ENCODE data around the gene PUDP.
"Not testable (repeated sequence)": the region's sequence is repeated elsewhere in the genome, so short reads cannot be mapped to it uniquely, and the experiment has no call there.

The PUDP gene

GRCh38 chrX:7147978-7148854 is at the start of gene PUDP:
Gene PUDP, minus strand, starts transcription at chrX:7148153. Its CDS starts 40 bp downstream, at chrX:7148113.
- intact Hi-C loops (cut with DNase I): no loop called here
- DNase-seq: peak; percentile 46 to 94 (median 90)

GRCh38 chrX:7194606-7195005 is 46.7 kb upstream of the PUDP start:
- DNase-seq: no peak

GRCh38 chrX:7192871-7193270 is 44.9 kb upstream of the PUDP start:
- intact Hi-C loops (cut with DNase I): no loop called here
- DNase-seq: no peak

More at GRCh38 chrX:7194606-7195005, 46.7 kb upstream of the PUDP start:
- intact Hi-C loops (cut with DNase I): no loop called here

- DNase-seq: no peak
- intact Hi-C loops (cut with DNase I): no loop called here
These were observed 43.7 kb upstream of the PUDP start for GRCh38 chrX:7191681-7192110.

GRCh38 chrX:7190157-7190556 is 42.2 kb upstream of the PUDP start:
- DNase-seq: no peak
- intact Hi-C loops (cut with DNase I): no loop called here

- intact Hi-C loops (cut with DNase I): no loop called here
- no peak for DNase-seq
These were observed 40.7 kb upstream of the PUDP start for GRCh38 chrX:7188672-7189071.

- intact Hi-C loops (cut with DNase I): no loop called here
- DNase-seq: no peak
These were observed 36.9 kb upstream of the PUDP start for GRCh38 chrX:7184816-7185215.

- no peak for DNase-seq
- intact Hi-C loops (cut with DNase I): no loop called here
These were observed 31.5 kb upstream of the PUDP start for GRCh38 chrX:7179446-7179845.

GRCh38 chrX:7178859-7179258 is 30.9 kb upstream of the PUDP start:
- DNase-seq; intact Hi-C loops (cut with DNase I): not testable (repeated sequence)

- intact Hi-C loops (cut with DNase I): no loop called here
- no peak for DNase-seq
These were observed 22.9 kb upstream of the PUDP start for GRCh38 chrX:7170898-7171297.

GRCh38 chrX:7169627-7170026 is 21.7 kb upstream of the PUDP start:
- intact Hi-C loops (cut with DNase I): no loop called here
- no peak for DNase-seq

- no peak for DNase-seq
- intact Hi-C loops (cut with DNase I): no loop called here
These were observed 20.4 kb upstream of the PUDP start for GRCh38 chrX:7168371-7168770.

GRCh38 chrX:7164174-7164573 is 16.2 kb upstream of the PUDP start:
- intact Hi-C loops (cut with DNase I): no loop called here
- no peak for DNase-seq

GRCh38 chrX:7163146-7163677 is 15.3 kb upstream of the PUDP start:
- no peak for DNase-seq
- intact Hi-C loops (cut with DNase I): no loop called here

- intact Hi-C loops (cut with DNase I): no loop called here
- DNase-seq: no peak
These were observed 11.4 kb upstream of the PUDP start for GRCh38 chrX:7159149-7159861.

- no peak for DNase-seq
- intact Hi-C loops (cut with DNase I): no loop called here
These were observed 10.6 kb upstream of the PUDP start for GRCh38 chrX:7158468-7158990.

- intact Hi-C loops (cut with DNase I): no loop called here
- DNase-seq: no peak
These were observed 8.9 kb upstream of the PUDP start for GRCh38 chrX:7156879-7157278.

GRCh38 chrX:7155163-7155562 is 7.2 kb upstream of the PUDP start:
- intact Hi-C loops (cut with DNase I): no loop called here

GRCh38 chrX:7154041-7154597 is 6.2 kb upstream of the PUDP start:
- intact Hi-C loops (cut with DNase I): no loop called here
- DNase-seq: no peak

More at GRCh38 chrX:7155163-7155562, 7.2 kb upstream of the PUDP start:
- DNase-seq: no peak

GRCh38 chrX:7153231-7153630 is 5.3 kb upstream of the PUDP start:
- intact Hi-C loops (cut with DNase I): no loop called here
- DNase-seq: no peak

Measured in head of caudate nucleus (tissue), 42 donors.